ENCODE results near the gene PIK3IP1. TPM values are rescaled to one million over a fixed set of nuclear protein-coding genes. Genes with fewer than 3 reads are reported as not detected.

Gene PIK3IP1
- total and polyA plus RNA-seq, 2 of the 8 experiments (the other 6 are each of a cell fraction or from before 2014, with no cell fraction given), result 1.00 to 1.3 TPM

GRCh38 chr22:31290494-31291471 lies 1.5 kb downstream of the PIK3IP1 start (continued):
- TF ChIP-seq TCF12 (IDR thresholded peaks at IDR 0.05; ENCODE audit: low read depth, low read length), result no peak
- TF ChIP-seq HDAC2 (IDR thresholded peaks at IDR 0.05; ENCODE audit: borderline replicate concordance in 1 of 2, low read depth in 2 of 2, low read length in 2 of 2), result peak in 1 of 2 experiments; percentile 87; a peak in 2 of 4 replicates
- TF ChIP-seq SP4 (IDR thresholded peaks at IDR 0.05; ENCODE audit: low read length), result no peak
- TF ChIP-seq USF2 (IDR thresholded peaks at IDR 0.05; ENCODE audit: low read length), result no peak
- no peak for TF ChIP-seq CTBP2 (IDR thresholded peaks at IDR 0.05; ENCODE audit: borderline replicate concordance, insufficient read depth, insufficient read length, low read length)
- TF ChIP-seq EP300 (IDR thresholded peaks at IDR 0.05; ENCODE audit: borderline replicate concordance in 1 of 2, low read depth in 2 of 2, low read length in 2 of 2), result no peak
- TF ChIP-seq SIX5 (IDR thresholded peaks at IDR 0.05; ENCODE audit: low read depth, low read length), result no peak
- peak; percentile 50 for TF ChIP-seq SUZ12 (IDR thresholded peaks at IDR 0.05; ENCODE audit: low read length)
- no peak for TF ChIP-seq BACH1 (IDR thresholded peaks at IDR 0.05; ENCODE audit: low read length)
- TF ChIP-seq RXRA (IDR thresholded peaks at IDR 0.05; ENCODE audit: insufficient read depth, low read depth, low read length), result no peak
- TF ChIP-seq SRF (IDR thresholded peaks at IDR 0.05; ENCODE audit: low read depth, low read length), result no peak
- 0 out of 2 replicates have a peak, but pooled peaks have one; percentile 43 for TF ChIP-seq GABPA (IDR thresholded peaks at IDR 0.05; ENCODE audit: borderline replicate concordance, insufficient read depth, low read length)
- 0 out of 2 replicates have a peak, but pooled peaks have one; percentile 43 for TF ChIP-seq TBP (IDR thresholded peaks at IDR 0.05; ENCODE audit: low read depth, low read length)
- TF ChIP-seq RAD21 (IDR thresholded peaks at IDR 0.05 in 1 of 2, conservative IDR thresholded peaks at IDR 0.05 in 1 of 2; ENCODE audit: low read depth in 2 of 2, low read length in 2 of 2), result no peak
- TF ChIP-seq TAF7 (optimal IDR thresholded peaks at IDR 0.05; ENCODE audit: borderline replicate concordance, low read depth, low read length), result no peak
- TF ChIP-seq KDM1A (IDR thresholded peaks at IDR 0.05; ENCODE audit: borderline replicate concordance, low read length), result no peak
- no peak for TF ChIP-seq SAP30 (IDR thresholded peaks at IDR 0.05; ENCODE audit: insufficient read depth, insufficient replicate concordance, low read length)
- TF ChIP-seq EGR1 (IDR thresholded peaks at IDR 0.05; ENCODE audit: borderline replicate concordance, low read depth, low read length), result peak; percentile 50; the same call in 1 of the 2 replicates
- peak; percentile 59 for TF ChIP-seq POLR2AphosphoS5 (IDR thresholded peaks at IDR 0.05; ENCODE audit: low read depth, low read length)
- TF ChIP-seq TEAD4 (IDR thresholded peaks at IDR 0.05; ENCODE audit: low read depth, low read length), result no peak
- TF ChIP-seq POLR2A (IDR thresholded peaks at IDR 0.05; ENCODE audit: control extremely low read depth in 1 of 2, low read depth in 2 of 2, low read length in 2 of 2), result peak in 1 of 2 experiments; percentile 71; a peak in 2 of 3 replicates
- TF ChIP-seq CHD1 (IDR thresholded peaks at IDR 0.05; ENCODE audit: low read depth, low read length), result no peak
